Fibroblast of villous mesenchyme (primary cell): ENCODE data around the gene ROBO3. TPM values are rescaled to one million over a fixed set of nuclear protein-coding genes. Genes with fewer than 3 reads are reported as not detected.
A peak's percentile ranks its signal among the peaks of the same experiment; 100 is the strongest.

Experiments
- DNase-seq: peaks from one replicate; pipeline ENCODE4 v3.0.0-alpha.2; 2010; ENCODE audit warnings: low read depth
- H3K4me3 ChIP-seq: 2 replicates; pipeline ENCODE4 v1.5.1; 2011; ENCODE audit warnings: low read depth, mild to moderate bottlenecking, low read length
- CTCF ChIP-seq: IDR thresholded peaks from 2 replicates; pipeline ENCODE4 v1.5.1; 2012; ENCODE audit warnings: low read depth, mild to moderate bottlenecking, low read length; ENCODE audit not compliant: insufficient read depth
- total RNA-seq: library from RNA; depleted of rRNA; stranded (reverse); fragments of >200 nt; gene quantifications from 2 replicates; pipeline ENCODE4 v1.2.3, GENCODE V29; 2012

The ROBO3 gene
- total RNA-seq, 1 donor = 6.5 TPM

GRCh38 chr11:124896071-124896750 lies 31.0 kb downstream of the ROBO3 start:
- no peak for DNase-seq
- no peak overlapping the region for H3K4me3 ChIP-seq
- TF ChIP-seq CTCF = no peak

GRCh38 chr11:124896821-124897391 lies 31.7 kb downstream of the ROBO3 start:
- DNase-seq = no peak
- no peak for TF ChIP-seq CTCF
- no peak overlapping the region for H3K4me3 ChIP-seq

DNA sequence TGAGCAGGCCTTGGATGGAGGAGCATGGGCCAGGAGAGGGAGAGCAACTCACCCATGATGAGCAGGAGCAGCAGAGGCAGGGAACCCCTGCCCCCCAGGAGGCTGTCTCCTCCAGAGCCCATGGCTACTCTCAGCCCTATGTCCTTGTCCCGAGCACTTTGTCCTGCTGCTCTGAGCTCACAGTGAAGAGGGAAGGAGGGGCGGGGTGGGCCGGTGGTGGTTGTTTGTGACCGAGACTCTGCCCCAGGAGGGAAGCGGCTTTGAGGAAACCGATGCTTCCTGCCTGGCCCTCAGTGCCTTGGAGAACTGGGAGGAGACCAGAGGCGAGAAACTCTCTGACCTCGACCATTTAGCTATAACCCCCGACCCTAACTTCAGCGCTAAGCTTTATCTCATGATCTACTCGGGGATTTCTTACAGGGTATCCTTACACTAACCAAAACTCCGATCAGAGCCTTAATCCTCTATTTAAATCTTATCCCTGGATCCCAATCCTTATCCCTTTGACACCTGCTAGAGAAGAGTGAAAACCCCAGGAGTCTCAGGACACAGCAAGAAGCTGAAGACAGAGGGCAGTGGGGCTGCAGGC lies 32.5 kb downstream of the ROBO3 start, which contains the start of gene ROBO4:
ROBO4 (minus strand) TSS at position 192 of the 589 bp plus-strand sequence; CDS start at position 122, 70 bp downstream.
- TF ChIP-seq CTCF = no peak
- DNase-seq = no peak
- H3K4me3 ChIP-seq = no peak within 1 kb of the TSS

DNA sequence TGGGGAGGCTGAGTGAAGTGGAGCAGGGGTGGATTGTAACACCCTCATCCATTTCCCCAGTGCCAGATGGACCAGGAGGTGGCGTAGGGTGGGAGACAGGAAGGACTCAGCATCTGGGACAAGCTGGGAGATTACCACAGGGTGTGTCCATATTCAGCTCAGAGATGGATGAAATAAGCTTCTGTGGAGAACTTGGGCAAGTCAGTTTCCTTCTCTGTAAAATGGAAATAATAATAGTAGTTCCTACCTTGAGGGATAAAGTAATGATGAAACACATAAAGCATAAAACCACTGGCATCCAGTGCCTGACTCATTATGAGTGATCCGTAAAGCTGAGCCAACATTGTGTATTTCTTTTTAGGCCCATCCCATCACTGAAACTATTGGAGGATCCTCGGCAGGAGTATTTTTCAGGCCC lies 33.0 kb downstream of the ROBO3 start:
- no peak overlapping the region for H3K4me3 ChIP-seq
- DNase-seq = peak; percentile 67
- peak; percentile 2 for TF ChIP-seq CTCF

DNA sequence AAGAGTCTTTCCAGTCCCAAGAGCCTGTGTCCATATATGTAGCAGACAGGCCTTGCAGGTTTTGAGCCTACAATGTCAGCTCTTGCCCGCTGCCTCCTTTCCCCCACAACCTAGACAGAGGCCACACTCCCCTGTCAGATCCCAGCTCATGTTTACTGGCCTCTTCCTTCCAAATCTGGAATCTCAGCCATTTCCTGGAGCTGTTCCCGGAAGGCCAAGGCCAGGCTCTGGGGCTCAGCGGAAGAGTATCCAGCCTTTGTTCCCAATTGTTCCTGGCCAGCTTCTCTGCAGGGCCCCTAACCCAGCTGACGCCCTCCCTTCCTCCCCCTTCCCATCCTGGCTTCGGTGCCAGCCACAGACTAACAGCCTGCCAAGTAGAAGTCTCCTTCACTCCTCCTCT lies 33.5 kb downstream of the ROBO3 start:
- DNase-seq = peak; percentile 25
- no peak for TF ChIP-seq CTCF
- no peak overlapping the region for H3K4me3 ChIP-seq

DNA sequence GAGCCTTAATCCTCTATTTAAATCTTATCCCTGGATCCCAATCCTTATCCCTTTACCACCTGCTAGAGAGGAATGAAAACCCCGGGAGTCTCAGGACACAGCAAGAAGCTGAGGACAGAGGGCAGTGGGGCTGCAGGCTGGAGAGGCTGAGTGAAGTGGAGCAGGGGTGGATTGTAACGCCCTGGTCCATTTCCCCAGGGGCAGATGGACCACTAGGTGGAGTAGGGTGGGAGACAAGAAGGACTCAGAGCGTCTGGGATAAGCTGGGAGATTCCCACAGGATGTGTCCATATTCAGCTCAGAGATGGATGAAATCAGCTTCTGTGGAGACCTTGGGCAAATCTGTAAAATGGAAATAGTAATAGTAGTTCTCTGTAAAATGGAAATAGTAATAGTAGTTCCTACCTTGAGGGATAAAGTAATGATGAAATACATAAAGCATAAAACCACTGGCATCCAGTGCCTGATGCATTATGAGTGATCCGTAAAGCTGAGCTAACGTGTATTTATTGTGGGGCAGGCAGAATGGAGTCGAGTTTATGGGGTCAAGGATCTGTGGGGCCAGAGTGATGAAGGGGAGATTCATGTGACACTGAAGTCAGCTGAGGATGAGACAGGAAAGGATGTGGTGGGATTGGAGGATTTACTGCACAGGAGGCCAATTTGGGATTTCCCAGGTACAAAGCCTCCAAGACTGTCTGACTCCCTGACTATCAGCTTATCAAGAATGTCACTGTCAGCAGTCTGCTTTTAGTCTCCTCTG lies 34.3 kb downstream of the ROBO3 start:
- DNase-seq = no peak
- TF ChIP-seq CTCF = peak; percentile 14
- H3K4me3 ChIP-seq = no peak overlapping the region
